Renal pelvis (tissue), 4 donors: ENCODE results near the gene CST4. TPM values are rescaled to one million over a fixed set of nuclear protein-coding genes. Genes with fewer than 3 reads are reported as not detected.
"Not testable (repeated sequence)": the region's sequence is repeated elsewhere in the genome, so short reads cannot be mapped to it uniquely, and the experiment has no call there.

Experiments
- DNase-seq: peaks from one replicate; pipeline ENCODE4 v3.0.0-alpha.2; 2013
- polyA plus RNA-seq, 3 donors: library from polyadenylated mRNA; unstranded; fragments of 120-200 nt; gene quantifications; one replicate each; pipeline ENCODE4 v1.2.1, GENCODE V29; 2013; ENCODE audit not compliant: insufficient read length in 3 of 3

CST4 gene
- polyA plus RNA-seq, 3 donors: not detected

DNA sequence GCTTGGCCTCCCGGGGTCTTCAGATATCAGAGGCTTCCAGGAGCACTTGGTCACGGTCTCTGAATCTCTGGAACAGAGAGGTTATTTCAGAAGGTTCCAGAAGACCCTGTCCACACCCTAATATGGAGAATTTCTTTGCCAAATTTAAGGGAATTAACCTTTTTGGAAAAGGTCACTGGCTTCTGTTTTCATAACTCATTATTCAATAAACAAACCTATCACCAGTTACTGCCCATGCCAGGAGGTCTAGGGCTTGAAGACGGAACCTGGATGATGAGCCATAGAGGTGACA lies 507 bp upstream of the CST4 start:
- no peak for DNase-seq

DNA sequence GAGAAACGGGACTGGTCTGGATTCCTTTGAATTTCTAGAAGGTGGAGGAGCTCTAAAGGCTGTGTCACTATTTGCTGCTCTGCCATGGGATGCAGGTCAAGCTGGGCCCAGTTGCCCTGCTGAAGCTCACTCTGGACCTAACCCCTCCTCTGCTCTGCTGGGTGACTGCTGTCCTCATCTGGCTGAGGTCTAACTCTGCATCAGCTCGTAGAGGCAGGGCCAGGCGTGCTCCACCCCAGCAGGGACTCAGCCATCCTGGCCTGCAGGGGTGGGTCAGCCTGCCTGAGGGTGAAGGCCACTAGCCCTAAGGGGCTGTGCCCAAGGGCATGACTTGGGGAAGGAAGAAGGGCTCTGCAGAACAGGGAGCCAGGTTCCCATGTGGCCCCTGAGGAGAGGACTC lies 852 bp downstream of the CST4 start:
- DNase-seq: no peak

DNA sequence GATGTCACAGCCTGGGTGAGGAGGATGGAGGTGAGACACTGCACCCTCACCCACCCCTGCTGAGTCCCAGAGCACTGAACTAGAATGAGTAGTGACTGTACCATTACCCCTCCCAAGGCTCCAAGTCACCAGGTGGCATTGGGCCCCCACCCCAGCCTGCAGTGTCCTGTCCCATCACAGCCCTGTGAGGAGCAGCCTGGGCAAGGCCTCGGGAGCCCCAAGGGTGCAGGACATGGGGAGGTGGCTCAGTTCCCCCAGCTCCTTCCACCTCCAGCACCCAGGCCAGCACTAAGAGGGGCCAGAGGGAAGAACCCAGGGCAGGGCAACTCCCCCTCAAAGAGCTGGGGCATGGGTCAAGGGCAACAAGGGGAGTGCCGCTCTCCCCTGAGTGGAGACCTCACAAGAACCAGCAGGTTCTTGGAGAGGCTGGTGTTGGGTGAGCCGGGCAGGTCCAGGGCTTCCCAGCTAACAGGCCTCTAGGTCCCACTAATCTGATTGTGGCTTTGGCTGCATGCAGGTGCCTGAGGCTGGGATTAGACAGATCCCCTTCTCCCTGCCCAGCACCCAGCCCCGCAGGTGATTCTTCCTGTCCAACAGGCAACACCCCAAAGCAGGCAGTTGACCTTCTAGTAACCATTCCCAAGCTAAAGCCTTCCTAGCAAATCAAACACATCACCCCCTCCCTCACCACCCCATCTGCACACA lies 2.6 kb downstream of the CST4 start:
- DNase-seq: no peak

DNA sequence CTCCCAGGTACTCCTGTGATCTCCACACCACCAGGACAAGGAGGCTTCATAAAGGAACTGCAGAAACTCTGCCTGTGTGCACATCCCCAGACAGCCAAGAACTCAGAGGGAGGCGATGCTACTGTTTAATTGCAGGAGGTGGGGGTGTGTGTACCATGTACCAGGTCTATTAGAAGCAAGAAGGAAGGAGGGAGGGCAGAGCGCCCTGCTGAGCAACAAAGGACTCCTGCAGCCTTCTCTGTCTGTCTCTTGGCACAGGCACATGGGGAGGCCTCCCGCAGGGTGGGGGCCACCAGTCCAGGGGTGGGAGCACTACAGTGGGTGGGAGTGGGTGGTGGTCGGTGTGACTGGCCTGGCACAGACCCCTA lies 3.3 kb downstream of the CST4 start:
- not testable (repeated sequence) for DNase-seq

DNA sequence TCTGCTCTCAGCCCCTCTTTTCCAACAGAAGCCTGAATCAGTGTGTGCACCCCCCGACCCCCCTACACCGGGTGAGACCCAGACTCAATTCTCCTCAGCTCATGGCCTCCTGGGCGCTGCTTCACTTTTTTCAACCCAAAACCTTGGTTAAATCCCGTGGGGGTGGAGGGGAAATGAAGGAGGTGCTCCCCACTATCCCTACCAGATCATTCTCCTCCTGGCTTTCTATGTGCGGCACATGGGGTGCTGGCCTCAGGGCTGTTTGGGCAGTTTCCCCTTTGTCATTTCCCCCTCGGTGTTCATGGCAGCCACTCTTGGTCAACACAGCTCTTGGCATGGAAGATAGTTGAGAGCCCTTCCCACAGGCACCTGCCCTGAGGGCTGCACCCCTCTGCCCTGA lies 4.6 kb downstream of the CST4 start:
- DNase-seq: no peak

DNA sequence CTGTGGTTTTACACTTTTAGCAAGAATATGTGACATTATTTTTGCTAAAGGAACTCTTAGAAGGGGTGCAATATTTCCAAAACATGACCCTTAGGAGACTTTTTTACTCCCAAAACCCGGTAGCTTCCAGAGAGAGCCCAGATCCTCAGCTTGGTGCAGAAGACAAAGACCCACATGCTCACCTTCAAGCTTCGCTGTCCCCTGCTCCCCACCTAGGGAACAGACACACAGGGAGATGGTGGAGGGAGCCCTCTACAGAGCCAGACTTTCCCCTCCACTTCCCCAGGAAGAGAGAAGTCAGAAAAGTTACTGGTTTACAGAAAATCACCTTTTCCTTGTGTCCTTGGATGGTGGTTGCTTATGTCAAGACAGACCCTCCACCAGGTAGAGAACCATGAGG lies 5.0 kb downstream of the CST4 start:
- no peak for DNase-seq

DNA sequence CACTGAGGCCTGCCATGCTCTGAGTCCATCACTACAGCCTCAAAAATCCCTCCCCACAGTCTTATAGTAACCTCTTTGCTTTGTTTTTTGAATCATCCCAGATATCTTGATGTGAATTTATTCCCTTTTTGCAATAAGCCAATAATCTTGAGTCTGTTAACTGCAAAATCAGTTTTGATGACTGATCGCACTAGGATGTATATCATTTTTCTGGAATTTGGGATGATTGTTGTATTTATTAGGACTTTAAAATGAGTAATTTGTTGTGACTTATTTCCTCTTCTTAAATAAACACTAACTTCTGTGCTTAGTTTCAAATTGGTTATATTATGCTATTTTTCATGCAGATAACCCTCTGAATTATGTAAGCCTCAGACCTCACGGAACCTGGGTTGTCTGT lies 5.6 kb downstream of the CST4 start:
- DNase-seq: no peak

DNA sequence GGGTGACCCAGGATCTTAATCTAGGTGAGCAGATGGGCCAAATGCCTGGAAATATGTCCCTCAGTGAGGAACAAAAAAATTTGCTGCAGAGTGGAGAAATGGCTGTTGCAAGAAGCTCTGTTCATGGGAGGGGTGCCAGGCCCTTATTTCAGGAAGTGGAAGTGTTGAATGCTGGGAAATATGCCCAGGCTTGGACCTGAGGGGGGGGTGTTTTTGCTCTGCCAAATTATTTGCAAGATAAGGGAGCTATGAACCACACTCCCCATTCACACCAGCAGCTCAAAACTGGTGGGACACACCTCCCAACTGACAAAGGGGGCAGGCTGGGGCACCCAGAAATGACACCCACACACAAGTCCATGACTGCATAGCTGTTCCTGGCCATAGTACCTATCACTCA lies 8.7 kb downstream of the CST4 start:
- no peak for DNase-seq

DNA sequence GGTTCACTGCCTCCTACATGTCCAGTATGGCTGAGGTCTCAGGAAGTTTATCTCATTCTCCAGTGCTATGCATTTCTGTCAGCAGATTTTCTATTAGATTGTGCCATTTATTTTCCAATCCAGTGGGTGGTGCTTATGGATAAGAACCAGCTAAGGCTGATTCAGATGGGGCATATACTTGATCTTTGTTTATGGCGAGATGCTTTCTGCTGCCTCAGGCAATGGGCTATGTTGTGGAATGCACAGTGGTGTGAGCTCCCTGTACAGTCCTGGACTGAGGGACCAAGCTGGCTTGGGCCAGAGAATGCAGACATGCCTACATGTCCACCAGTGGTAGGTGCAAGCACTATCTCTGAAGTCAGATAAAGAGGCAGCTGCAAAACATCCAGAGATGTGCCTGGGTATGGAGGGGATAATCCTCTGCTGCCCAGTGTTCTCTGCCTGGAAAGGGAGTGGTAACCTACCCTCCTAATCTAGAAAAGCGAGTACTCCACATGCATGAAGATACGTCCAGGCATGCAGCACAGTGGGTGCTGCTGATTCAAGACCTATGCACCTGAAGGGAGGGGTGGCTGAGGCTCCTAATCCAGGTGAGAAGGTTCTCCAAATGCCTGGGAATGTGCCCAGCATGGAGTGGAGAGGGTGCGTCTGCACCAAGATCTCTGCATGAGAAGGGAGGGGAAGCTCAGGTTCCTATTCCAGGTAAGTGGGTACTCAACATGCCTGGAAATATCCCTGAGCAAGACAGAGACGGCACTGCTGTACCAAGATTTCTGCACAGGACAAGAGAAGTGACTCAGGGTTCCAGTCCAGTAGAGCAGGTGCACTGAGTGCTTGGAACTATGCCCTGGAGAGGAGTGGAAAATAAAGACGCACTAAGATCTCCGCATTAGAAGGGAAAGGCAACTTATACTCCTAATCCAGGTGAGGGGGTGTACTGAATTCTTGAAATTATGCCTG lies 9.4 kb downstream of the CST4 start:
- DNase-seq: no peak

DNA sequence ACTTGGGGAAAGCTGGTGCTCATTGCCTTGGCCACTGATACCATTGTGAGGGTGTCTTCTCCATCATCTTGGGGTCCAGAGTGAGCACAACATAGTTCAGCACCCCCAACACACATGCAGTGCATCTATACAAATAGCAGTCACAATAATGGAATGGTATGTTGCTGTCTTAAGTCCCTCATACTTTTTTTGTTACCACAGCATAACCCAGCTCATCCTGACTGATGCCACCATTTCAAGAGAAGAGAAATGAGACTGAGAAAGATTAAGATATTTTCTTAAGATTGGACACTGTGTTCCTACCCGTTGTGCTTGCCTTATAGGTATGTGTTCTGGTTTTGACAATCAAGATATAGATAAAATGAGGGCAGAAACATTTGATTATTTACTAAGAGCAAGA lies 15.6 kb downstream of the CST4 start:
- DNase-seq: no peak

DNA sequence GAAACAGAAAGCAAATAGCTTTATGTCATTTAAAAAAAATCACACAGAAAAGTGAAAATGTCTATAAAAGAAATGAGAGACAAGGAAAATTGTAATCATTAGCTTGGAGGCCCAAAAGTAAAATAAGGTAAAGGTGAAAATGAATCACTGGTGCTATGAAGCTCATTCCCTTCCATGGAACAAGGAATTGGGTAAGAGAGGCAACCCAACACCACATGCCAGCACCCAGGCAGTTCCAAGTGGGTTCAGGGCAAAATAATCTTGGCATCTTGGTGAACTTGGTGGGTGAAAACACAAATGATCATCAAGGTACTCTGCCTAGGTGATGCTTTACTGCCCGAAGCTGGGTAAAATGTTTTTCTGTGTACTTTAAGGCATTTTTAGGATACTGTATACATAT lies 16.7 kb downstream of the CST4 start:
- no peak for DNase-seq

DNA sequence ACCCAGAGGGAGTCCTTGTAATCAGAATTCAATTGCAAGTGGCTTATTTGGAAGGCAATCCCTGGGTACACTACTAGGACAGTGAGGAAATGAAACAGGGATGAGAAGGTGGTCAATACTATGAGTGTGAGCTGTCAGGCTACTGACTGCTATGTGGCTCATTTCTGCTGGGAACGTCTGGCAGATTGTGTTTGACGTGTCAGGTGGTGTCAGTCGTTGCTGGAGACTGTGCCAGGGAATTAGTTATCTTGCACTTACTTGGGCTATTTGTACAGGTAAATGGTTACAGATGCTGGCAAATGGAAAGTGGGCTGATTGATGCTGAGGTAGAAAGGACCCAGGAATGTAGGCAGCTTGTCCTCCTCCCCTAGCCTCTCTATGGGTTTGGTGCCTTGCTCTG lies 17.4 kb downstream of the CST4 start:
- no peak for DNase-seq

DNA sequence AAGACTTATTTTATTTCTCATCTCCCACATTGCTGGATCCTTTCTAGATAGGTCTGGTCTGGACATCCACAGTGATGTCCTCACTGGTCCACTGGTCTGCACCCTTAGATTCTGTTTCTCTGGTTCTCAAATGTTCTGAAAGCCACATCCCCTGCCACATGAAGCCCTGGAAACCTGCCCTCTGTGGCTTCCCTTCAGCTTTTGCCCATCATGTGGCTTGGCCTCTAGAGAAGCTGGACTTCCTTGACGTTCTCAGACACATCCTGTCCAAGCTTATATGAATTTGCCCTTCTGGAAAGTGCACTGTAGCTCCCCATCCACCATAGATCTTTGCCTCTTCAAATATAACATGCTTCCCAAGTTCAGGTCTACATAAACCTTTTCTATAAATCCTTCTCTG lies 18.5 kb downstream of the CST4 start:
- DNase-seq: no peak

DNA sequence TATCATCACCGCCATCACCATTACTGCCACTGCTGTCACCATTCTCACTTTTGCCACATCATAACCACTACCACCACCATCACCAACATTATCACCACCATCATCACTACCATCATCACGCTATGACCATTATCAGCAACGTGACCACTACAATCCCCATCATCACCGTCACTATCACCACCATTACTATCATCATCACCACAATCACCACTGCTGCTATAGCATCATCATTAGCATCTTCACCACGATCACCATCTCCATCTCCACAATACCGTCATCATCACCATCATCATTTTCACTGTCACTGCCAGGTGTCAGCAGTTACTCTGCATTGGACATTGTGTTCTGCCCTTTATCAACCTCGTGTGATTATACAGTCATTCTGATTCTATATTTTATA lies 19.0 kb downstream of the CST4 start:
- DNase-seq: no peak

DNA sequence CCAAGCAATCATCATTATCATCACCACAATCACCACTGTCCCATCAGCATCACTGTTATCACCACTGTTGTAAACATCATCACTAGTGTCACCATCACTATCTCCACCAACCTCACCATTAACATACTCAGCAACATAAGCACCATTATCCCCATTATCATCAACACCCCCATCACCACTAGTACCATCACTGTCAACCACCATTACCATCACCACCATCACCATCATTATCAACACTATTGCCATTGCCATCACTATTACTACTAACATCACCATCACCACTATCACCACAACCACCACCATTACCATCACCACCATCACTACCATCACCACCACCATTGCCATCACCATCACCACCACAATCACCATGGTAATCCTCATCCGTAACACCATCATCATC lies 19.5 kb downstream of the CST4 start:
- DNase-seq: no peak

DNA sequence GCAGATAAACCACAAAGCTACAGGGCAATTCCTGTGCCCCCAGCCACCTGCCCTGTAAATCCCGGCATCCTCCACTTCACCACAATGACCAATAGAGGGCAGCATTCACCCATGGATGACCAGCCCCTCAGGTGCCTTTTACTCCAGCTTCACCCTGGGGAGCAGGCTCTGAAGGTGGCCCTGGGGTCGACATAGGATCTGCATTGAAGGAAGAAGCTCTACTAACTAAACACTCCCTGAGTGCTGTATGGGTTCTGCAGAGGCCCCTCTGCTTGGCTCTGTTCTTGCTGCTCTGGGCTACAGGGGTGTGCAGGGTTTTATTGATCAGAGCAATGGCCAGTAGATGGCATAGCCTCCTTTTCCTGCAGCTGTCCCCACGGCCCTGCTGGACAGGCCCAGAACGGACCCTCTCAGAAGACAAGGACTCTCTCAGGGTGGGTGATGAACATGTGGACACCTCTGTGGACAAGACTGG lies 20.3 kb downstream of the CST4 start:
- DNase-seq: peak; percentile 39

DNA sequence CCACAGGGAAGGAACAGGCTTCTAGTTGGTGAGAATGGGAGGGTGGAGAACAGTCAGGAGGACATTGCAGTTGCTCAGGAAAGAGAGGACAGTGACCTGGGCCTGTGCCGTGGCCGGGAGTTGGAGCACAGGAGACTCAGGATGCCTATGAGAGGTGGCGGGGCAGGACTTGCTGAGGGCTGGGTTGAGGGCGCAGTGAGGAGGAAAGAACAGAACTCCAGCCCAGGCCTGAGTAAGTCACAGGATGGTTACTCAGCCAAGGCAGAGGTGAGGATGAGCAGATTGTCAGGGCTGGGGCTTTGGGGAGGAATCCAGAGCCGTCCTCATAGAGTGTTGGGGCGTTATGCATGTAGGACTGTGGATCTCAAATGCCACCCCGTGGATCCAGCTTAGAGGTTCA lies 21.2 kb downstream of the CST4 start:
- no peak for DNase-seq

DNA sequence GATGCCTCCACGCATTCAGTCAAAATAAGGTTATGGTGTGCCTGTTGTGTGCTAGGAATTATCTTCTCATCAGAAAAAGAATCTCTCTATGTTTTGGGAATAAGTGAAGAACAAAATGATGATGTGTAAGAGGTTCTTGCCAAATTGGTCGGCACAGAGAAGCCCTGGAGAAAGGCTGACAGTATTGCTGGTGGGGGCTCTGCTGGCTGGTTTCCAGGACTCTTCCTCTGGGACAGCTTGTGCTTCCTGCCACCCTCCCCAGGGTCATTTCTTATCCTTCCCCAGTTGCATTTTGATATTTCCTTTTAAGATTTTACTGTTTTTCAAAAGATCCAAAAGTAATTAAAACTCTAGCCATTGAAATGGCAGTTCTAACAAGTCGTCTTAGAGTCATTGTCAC lies 22.1 kb downstream of the CST4 start:
- no peak for DNase-seq

DNA sequence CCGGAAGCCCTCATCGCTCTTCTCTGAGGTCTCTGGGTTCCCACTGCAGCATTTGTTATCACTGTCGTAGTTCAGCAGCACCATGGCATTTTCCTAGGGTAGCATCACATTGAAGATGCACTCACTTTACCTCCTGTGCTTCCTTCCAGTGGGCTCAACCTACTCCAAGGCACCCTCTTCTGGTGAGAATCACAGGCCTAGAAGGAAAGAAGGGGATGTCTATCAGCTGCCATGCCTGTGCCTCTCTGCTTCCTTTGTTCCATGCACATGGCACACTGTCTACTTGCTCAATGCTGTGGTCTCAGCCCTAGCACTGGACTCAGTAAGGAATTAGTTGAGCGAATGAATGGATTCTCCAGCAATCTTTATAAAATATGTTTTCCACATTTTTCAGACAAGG lies 22.6 kb downstream of the CST4 start:
- no peak for DNase-seq

DNA sequence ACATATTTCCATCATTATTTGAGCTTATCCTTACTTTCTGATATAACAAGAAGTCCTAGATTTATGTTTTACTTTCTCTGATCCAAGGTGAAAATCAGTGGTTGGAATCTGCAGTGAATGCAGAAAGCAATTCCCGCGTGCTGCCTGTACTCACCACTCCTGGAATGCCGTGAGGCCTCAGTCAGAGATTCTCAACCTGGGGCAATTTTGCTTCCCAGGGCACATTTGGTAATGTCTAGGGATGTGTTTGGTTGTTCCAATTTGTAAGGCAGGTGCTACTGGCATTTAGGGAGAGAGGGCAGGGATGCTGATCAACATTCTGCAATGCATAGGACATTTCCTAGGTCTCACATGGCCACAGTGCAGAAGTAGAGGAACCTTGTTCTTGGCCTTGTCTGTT lies 23.9 kb downstream of the CST4 start:
- no peak for DNase-seq

DNA sequence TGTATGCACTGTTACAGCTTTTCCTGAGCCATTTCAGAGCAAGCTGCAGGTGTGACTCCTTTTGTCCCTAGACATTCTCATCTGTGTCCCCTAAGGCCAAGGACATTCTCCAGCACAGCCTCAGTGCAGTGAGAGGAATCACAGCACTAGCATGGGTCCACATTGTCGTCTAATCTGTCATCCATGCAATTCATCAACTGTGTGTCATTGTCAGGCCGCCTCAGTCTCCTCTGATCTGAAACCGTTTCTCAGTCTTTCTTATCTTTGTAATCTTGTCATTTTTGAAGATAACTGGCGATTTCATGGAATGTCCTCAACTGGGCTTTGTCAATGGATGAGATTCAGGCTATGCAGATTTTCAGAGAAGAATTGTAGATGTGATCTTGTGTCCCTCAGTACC lies 24.8 kb downstream of the CST4 start:
- not testable (repeated sequence) for DNase-seq

DNA sequence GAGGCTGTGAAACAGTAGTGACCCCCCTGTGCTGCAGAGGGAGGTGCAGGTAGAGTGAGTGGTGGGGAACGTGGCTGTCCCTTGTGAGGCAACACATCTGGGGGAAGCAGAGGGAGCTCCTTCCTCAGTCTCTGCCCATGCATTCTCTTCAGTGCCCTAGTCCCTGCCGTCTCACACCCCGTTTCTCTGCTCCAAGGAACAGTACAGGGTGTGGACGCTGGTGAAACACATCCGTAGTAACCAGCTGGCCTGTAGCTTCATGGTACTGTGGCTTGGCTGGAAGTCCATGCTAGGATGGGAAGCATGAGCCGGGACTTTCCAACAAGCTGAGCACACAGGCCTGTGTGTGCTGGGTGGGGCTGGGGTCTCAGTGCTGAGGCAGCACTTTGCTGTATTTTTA lies 25.7 kb downstream of the CST4 start:
- DNase-seq: no peak

DNA sequence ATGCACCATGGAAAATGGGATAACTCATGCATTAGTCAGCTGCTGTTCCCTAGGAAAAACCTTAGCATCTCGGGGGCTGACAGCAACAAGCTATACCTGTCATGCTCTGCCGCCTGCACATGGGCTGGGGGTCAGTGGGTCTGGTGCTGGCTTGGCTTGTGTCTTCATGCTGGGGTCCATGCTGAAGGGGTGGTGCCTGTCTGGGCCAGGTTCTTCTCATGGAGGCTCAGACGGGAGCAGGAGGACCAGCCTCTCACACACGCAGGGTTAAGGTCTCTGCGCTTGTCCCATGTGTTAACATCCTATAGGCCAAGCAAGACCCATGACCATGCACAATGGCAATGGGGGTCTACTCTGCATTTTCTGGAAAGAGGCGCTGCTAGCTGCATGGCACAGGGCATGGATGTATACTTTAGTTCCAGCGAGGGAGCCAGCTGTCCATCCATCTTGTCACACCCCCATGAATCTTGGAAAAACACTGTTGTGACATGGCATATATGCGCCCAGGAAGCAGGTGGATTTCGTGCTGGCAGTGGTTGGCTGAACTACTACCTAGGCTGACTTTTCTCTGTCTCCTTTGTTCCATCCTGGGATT lies 26.5 kb downstream of the CST4 start:
- no peak for DNase-seq
